ENCODE data around the gene CACNA1D.

CACNA1D gene

DNA sequence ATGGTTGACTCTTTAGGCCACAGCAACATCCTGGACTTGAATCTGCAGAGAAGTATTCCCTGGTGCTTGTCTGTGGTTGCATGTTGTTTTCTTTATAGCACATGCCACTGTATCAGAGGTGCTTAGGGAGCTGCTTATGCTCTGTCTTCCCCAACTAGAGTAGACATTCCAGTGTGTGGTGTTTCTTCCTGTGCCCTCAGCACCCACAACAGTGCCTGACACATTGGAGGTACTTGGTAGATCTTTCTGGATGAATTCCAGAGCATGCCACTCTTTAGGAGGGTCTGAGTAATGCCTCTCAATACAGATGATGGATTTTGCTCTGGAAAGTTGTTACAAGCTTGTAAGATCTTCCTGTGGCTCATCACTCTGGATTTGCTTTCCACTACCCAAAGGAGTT is 234.2 kb downstream of the CACNA1D start:
- Mint-ChIP-seq H3K4me1 (ENCODE audit: low read depth) (no peaks in the 10 kb centered on the region), H3K9me3 (no peaks in the 10 kb centered on the region)

DNA sequence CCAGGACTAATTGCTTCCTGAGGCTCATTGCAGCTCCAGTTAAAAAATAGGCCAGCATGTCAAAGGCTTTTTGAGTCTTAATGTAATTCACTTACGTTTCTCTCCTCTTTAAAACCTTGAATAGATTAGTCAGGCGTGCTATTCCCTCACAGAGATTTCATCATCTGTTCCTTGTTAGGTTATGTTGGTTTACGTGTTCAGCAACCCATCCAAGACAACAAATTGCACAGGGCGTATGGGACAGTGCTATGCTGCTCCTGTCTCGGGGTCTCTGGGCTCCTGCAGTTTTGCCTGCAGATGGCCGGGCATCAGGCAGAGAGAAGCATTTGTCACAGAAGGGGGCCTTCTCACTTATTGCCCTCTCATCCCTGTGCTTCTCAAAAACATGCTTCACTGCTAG is 234.7 kb downstream of the CACNA1D start:
- Mint-ChIP-seq H3K4me1 (ENCODE audit: low read depth) (no peaks in the 10 kb centered on the region), H3K9me3 (no peaks in the 10 kb centered on the region), H3K4me3 (no peak overlapping the region), H3K36me3 (ENCODE audit: low read depth) (no peaks in the 10 kb centered on the region), H3K27ac (no peak overlapping the region), H3K27me3 (peaks cover 37% of the 10 kb centered on the region)
- no peak for DNase-seq

More for the DNA sequence above, 234.2 kb downstream of the CACNA1D start:
- no peak for DNase-seq
- H3K4me3 Mint-ChIP-seq = no peak overlapping the region
- H3K36me3 Mint-ChIP-seq (ENCODE audit: low read depth) = no peaks in the 10 kb centered on the region
- peaks cover 43% of the 10 kb centered on the region for H3K27me3 Mint-ChIP-seq
- no peak overlapping the region for H3K27ac Mint-ChIP-seq

DNA sequence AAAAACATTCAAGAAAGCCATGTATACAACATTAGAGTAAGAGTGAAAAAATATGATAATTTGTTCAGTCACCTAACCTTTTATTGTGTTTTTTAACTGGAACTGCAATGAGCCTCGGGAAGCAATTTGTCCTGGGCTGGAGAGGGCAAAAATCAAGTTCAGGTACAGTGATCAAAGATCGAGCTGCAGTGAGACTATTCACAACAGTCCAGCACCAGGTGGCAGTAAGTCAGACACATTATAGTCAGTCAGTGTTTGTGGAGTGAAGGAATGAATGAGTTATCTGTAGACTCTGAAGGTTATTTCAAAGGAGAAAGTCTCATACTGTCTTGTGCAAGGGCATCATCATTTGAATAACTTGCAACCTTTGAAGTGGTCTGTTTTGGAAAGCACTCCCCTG is 235.2 kb downstream of the CACNA1D start:
- Mint-ChIP-seq H3K4me3 (no peak overlapping the region), H3K27me3 (peaks cover 33% of the 10 kb centered on the region), H3K36me3 (ENCODE audit: low read depth) (no peaks in the 10 kb centered on the region), H3K9me3 (no peaks in the 10 kb centered on the region), H3K27ac (no peak overlapping the region), H3K4me1 (ENCODE audit: low read depth) (no peaks in the 10 kb centered on the region)
- DNase-seq = no peak

DNA sequence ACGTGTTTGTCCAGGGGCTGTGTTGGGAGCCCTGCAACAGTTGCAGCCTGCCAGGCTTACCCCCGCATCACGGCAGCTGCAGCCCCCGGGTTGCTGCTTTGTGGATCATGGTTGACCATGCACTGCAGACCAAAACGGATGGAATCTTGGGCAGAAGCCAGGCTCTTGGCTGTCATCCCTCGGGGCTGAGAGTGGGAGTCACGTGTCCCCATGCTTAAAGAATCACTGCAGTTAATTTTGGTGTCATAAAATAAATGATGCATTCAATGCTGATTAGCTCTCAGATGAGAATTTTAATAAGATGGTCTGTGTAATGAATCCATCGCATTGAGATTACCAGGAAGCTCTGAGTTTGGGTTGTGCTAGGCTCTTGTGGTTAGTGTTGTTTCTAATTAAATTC is 236.2 kb downstream of the CACNA1D start:
- Mint-ChIP-seq H3K4me1 (ENCODE audit: low read depth) (no peaks in the 10 kb centered on the region), H3K4me3 (no peak overlapping the region), H3K36me3 (ENCODE audit: low read depth) (no peaks in the 10 kb centered on the region), H3K27ac (no peak overlapping the region), H3K27me3 (peaks cover 27% of the 10 kb centered on the region), H3K9me3 (no peaks in the 10 kb centered on the region)
- no peak for DNase-seq

DNA sequence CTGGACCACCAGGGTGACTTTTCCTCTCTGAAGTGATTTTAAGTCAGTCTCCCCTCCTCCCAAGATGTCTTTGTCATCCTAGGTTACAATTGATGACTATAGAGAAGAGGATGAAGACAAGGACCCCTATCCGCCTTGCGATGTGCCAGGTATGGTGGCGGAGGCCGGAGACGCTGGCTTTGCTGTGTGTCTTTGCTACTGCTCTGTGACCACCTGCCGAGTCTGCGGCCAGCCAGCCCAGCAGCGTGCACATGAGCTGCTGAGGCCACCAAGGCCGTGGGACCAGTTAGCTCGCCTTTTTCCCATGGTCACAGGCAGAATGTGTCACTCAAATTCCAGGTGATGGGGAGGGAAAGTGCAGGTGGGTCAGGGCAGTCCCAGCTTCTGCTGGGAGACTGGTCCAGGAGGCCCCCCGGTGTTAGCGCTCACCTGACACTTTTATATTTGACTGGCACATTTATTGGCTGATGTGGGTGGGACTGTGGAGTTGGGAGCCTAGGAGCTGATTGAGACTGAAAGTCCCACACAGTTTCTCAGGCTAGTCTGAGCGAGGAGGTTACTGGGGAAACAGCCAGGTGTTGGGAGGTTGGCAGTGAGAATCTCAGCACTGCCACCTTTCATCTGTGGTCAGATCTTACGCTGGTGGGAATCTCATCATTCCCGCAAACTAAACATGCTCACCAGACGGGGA is 237.7 kb downstream of the CACNA1D start:
- Mint-ChIP-seq H3K4me3 (no peak overlapping the region), H3K9me3 (no peaks in the 10 kb centered on the region), H3K4me1 (ENCODE audit: low read depth) (no peaks in the 10 kb centered on the region), H3K27ac (no peak overlapping the region), H3K36me3 (ENCODE audit: low read depth) (no peaks in the 10 kb centered on the region), H3K27me3 (peaks cover 15% of the 10 kb centered on the region)
- no peak for DNase-seq

DNA sequence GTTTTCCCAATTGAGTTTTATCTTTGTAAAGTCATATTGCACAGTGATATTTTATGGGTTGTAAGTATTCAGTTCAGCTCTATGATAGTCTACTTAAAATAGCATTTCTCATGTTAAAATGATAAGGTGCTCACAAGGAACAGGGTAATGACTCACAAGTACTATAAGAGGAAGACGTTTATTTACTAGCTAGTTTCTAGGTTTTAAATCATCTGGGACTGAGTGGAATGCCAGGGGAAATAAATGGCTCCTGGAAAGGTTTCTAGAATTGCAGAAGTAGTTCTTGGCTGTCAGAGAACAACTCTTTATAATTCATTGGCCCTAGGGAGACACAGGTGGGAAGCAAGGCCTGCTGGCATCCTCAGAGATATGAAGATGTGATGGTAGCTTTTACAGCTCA is 239.0 kb downstream of the CACNA1D start:
- no peaks in the 10 kb centered on the region for H3K4me1 Mint-ChIP-seq (ENCODE audit: low read depth)
- H3K27me3 Mint-ChIP-seq = peaks cover 9% of the 10 kb centered on the region
- H3K4me3 Mint-ChIP-seq = no peak overlapping the region
- H3K27ac Mint-ChIP-seq = no peak overlapping the region
- H3K36me3 Mint-ChIP-seq (ENCODE audit: low read depth) = no peaks in the 10 kb centered on the region
- H3K9me3 Mint-ChIP-seq = no peaks in the 10 kb centered on the region
- no peak for DNase-seq

DNA sequence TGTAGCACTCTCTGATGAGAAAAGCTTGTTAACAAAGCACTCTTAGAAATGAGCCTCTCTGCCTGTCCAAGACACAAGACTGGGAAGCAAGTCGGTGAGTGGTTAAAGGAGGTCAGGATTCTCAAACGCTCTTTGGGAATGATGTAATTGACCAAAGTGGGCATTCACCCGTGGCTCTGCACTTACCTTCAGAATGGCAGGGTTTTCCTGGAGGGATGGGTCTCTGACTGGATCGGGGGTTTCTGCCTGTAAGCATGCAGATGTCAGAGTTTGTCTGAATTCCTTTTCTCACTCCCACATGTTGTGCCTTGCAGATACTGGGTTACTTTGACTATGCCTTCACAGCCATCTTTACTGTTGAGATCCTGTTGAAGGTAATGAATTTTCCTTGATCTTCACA is 245.6 kb downstream of the CACNA1D start:
- H3K27ac Mint-ChIP-seq = no peak overlapping the region
- no peak overlapping the region for H3K4me3 Mint-ChIP-seq
- H3K9me3 Mint-ChIP-seq = no peaks in the 10 kb centered on the region
- no peaks in the 10 kb centered on the region for H3K4me1 Mint-ChIP-seq (ENCODE audit: low read depth)
- peaks cover 4% of the 10 kb centered on the region for H3K27me3 Mint-ChIP-seq
- H3K36me3 Mint-ChIP-seq (ENCODE audit: low read depth) = no peaks in the 10 kb centered on the region
- DNase-seq = no peak

DNA sequence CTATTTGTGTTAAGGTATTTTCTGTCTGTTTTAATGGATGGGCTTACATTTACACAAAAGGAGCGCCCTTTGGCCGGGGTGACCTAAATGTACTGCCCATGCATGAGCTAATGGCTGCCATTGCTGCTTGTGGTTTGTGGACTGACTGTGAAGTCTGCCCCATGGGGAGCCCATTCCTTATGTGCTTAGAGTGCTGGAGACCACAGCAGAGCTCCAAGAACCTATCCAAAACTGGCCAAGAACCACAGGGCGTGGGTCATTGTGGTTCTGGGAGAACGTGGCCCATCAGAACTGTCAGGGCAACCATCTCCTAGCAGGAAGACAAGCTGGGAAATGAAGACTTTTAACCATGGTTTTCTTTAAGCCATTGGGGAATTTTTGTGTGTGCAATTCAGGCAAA is 246.5 kb downstream of the CACNA1D start:
- Mint-ChIP-seq H3K4me1 (ENCODE audit: low read depth) (no peaks in the 10 kb centered on the region), H3K27ac (no peak overlapping the region), H3K27me3 (peaks cover 4% of the 10 kb centered on the region), H3K36me3 (ENCODE audit: low read depth) (no peaks in the 10 kb centered on the region), H3K9me3 (no peaks in the 10 kb centered on the region), H3K4me3 (no peak overlapping the region)
- no peak for DNase-seq

DNA sequence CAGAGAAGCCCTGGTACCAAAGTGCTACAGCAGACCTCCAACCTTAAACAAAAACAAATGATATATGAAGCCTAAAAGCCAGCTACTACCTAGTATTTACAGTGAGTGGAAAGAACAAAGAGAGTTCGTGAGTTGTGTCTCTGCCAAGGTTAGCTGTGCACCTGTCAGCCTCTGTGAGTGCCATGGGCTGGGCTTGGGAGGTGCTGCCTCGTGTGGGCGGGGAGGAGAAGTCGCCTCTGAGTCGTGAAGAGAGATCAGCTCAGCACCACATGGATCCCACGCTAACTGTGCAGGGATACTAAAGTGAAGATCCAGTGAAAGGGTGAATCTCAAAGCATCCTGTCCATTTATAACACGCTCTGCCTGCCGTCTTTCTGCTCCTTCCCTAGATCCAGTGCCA is 249.9 kb downstream of the CACNA1D start:
- Mint-ChIP-seq H3K27me3 (peaks cover 8% of the 10 kb centered on the region), H3K4me3 (no peak overlapping the region), H3K4me1 (ENCODE audit: low read depth) (no peaks in the 10 kb centered on the region), H3K9me3 (no peaks in the 10 kb centered on the region), H3K36me3 (ENCODE audit: low read depth) (no peaks in the 10 kb centered on the region), H3K27ac (no peak overlapping the region)
- no peak for DNase-seq

DNA sequence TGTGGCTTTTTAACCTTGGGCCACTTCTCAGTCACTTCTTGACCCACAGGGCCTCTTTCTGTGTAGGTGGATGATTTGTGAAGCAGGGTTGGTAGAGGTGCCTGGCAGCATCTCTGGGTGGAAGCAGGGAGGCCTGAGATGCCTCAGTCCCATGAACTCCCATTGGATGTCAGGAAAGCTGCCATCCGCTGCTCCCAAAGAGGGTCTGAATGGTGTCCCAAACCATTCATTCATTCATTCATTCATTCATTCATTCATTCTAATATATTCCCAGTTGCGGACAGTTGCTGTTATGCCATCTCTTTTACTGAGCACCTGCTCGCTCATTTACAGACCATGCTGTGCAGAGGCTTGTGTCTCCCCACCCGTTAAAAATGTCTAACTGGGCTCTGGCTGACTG is 253.1 kb downstream of the CACNA1D start:
- Mint-ChIP-seq H3K9me3 (no peaks in the 10 kb centered on the region), H3K4me1 (ENCODE audit: low read depth) (no peaks in the 10 kb centered on the region), H3K27ac (no peak overlapping the region), H3K27me3 (peaks cover 4% of the 10 kb centered on the region), H3K4me3 (no peak overlapping the region), H3K36me3 (ENCODE audit: low read depth) (no peaks in the 10 kb centered on the region)
- no peak for DNase-seq

DNA sequence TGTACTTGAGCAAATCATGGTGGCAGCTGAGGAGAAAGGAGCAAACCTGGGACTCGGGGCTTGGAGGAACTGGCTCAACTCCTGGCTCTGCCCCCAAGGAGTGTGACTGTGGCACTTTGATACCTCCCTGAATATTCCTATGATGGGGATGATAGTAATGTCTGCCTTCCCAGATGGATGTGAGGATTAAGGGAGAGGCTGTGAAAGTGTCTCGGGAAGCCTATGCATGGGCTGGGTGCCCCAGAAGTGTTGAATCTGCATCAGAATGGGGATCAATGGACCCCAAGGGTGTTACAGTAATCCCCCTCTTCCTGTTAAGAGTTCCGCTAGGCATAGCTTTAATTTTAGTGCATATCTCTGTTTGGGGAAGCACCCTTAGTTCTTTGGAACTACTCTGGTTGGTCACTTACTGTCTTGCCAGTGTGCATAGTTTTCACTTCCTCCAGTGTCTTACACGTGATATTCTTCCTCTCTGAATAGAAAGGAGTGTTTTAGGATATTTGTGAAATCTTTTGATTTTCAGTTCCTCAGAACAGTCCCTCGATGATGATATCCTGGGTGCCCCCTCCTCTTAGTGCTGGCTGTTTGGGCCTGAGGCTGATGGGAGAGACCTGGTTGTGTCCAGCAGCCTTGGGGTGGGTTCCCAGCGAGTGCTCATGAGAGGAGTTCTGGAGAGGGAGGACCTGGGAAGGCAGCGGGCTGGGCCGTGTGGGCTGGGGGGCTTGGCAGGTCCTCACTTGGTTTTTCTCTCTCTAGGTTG is 254.3 kb downstream of the CACNA1D start:
- peaks cover 4% of the 10 kb centered on the region for H3K27me3 Mint-ChIP-seq
- H3K4me3 Mint-ChIP-seq = no peak overlapping the region
- H3K9me3 Mint-ChIP-seq = no peaks in the 10 kb centered on the region
- no peak overlapping the region for H3K27ac Mint-ChIP-seq
- H3K4me1 Mint-ChIP-seq (ENCODE audit: low read depth) = peaks cover 6% of the 10 kb centered on the region
- no peak for DNase-seq
- no peaks in the 10 kb centered on the region for H3K36me3 Mint-ChIP-seq (ENCODE audit: low read depth)

DNA sequence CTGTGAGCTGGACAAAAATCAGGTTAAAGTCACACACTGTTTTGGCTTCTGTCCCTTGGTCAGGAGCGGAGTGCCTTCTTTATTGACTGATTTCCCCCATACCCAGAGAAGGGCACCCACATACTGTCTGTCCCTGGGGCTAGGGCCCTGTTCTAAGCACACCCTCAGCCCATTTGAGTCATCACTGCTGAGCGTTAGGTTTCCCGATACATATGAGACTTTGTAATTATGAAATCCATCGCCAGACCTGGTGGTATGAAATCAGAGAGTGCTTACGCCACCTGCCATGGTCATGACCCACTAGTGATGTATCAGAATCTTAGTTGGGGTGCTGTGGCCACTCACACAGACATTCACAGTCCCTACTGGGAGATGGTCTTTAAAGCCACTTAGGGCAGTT is 255.0 kb downstream of the CACNA1D start:
- Mint-ChIP-seq H3K4me3 (no peak overlapping the region), H3K9me3 (no peaks in the 10 kb centered on the region), H3K4me1 (ENCODE audit: low read depth) (peaks cover 14% of the 10 kb centered on the region), H3K27ac (no peak overlapping the region), H3K27me3 (peaks cover 6% of the 10 kb centered on the region), H3K36me3 (ENCODE audit: low read depth) (no peaks in the 10 kb centered on the region)
- no peak for DNase-seq

DNA sequence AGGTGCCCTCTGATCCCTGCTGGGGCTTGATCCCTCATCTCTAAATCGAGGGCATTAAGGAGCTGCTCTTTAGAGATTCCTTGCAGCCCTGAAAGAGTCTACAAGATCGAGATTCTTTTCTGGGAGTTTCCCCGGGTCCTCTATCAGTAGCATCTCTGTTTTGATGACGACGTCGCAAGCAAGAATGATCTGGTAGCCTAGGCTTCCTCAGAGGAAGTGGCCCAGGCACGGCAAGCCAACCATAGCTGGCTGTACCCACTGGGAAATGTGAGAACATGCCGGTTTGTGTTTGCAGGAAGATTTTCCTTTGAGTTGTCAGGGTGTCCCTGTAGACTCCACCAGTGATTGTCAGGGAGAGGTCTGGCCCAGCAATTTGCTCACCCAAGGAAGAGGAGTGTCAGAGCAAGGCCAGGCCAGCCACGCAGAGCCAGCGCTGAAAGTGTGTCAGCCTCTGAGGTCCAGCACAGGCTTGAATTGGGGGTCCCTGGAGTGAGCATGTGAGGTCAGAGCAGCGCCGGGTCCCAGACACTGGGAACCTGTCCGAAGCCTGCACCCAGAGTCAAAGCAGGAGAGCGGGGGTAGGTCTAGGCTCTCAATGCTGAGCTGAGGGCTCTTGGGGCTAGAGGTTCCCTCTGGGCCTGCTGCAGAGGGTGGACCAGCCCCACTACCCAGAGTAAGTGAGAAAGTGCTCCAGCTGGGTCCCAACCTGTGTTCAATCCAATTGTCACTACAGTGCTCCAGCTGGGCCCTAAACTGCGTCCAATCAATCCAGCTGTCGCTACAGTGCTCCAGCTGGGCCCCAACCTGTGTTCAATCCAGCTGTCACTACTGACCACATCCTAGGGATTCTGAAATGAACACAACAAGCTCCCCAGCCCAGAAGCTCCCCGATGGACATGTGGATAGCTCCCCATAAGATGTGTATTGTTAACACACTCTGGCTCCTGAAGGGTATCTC is 256.1 kb downstream of the CACNA1D start:
- Mint-ChIP-seq H3K36me3 (ENCODE audit: low read depth) (no peaks in the 10 kb centered on the region), H3K4me1 (ENCODE audit: low read depth) (peaks cover 15% of the 10 kb centered on the region), H3K27ac (no peak overlapping the region), H3K4me3 (no peak overlapping the region), H3K9me3 (no peaks in the 10 kb centered on the region), H3K27me3 (peaks cover 6% of the 10 kb centered on the region)
- DNase-seq = no peak

DNA sequence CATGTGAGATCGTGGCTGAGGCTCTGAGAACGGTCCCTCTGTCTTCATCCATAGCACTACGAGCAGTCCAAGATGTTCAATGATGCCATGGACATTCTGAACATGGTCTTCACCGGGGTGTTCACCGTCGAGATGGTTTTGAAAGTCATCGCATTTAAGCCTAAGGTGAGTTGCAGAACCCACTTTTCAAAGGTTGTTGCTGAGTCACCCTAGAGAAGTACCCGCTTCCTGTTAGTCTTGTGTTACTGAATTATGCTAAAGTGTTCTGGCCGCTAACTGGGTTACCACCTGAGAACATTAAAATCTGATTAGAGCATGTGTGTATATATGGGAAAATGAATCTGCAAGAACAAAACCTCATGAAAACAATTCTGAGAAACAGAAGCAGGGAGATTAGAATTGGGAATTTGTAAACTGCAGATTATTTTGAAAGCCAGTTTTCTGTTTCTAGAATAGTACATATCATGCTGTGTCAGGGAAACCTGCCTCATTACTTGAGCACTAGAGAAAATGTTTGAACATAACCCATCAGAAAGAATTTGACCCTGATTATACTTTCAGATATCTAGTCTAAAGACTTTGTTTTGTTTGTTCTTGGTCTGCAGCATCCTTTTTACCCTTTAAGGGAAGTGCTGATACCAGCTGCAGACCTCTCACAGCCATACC is 259.2 kb downstream of the CACNA1D start:
- H3K27ac Mint-ChIP-seq = no peak overlapping the region
- H3K4me1 Mint-ChIP-seq (ENCODE audit: low read depth) = peaks cover 15% of the 10 kb centered on the region
- H3K27me3 Mint-ChIP-seq = peaks cover 6% of the 10 kb centered on the region
- no peaks in the 10 kb centered on the region for H3K36me3 Mint-ChIP-seq (ENCODE audit: low read depth)
- DNase-seq = no peak
- H3K4me3 Mint-ChIP-seq = no peak overlapping the region
- H3K9me3 Mint-ChIP-seq = no peaks in the 10 kb centered on the region
